Measurements from ENCODE around the gene CELA3A.
"Not testable (repeated sequence)": the region's sequence is repeated elsewhere in the genome, so short reads cannot be mapped to it uniquely, and the experiment has no call there.

The CELA3A gene

GRCh38 chr1:22001409-22001808, at the start of gene CELA3A:
Gene CELA3A, plus strand, starts transcription at chr1:22001657. Its CDS starts 18 bp downstream, at chr1:22001675.
- Histone ChIP-seq H3K9ac (ENCODE audit: low read length) (no peak within 1 kb of the TSS), H3K36me3 (ENCODE audit: control insufficient read depth, low read depth, low read length) (no peaks in the 10 kb centered on the region), H3K4me1 (ENCODE audit: control insufficient read depth, low read depth, low read length) (peaks cover 3% of the 10 kb centered on the region), H3K27ac (ENCODE audit: low read length) (no peak within 1 kb of the TSS), H3K27me3 (ENCODE audit: control insufficient read depth, insufficient read depth, low read length) (no peaks in the 10 kb centered on the region), H3K9me3 (ENCODE audit: control insufficient read depth, low read depth, low read length) (no peaks in the 10 kb centered on the region), H3K4me3 (ENCODE audit: low read length) (no peak within 1 kb of the TSS)

GRCh38 chr1:21952786-21953520, 48.5 kb upstream of the CELA3A start:
- peaks cover 19% of the 10 kb centered on the region for H3K4me1 ChIP-seq (ENCODE audit: control insufficient read depth, low read depth, low read length)
- no peak overlapping the region for H3K9ac ChIP-seq (ENCODE audit: low read length)
- H3K9me3 ChIP-seq (ENCODE audit: control insufficient read depth, low read depth, low read length) = no peaks in the 10 kb centered on the region
- no peaks in the 10 kb centered on the region for H3K36me3 ChIP-seq (ENCODE audit: control insufficient read depth, low read depth, low read length)
- no peak overlapping the region for H3K4me3 ChIP-seq (ENCODE audit: low read length)
- H3K27me3 ChIP-seq (ENCODE audit: control insufficient read depth, insufficient read depth, low read length) = no peaks in the 10 kb centered on the region
- H3K27ac ChIP-seq (ENCODE audit: low read length) = no peak overlapping the region

DNA sequence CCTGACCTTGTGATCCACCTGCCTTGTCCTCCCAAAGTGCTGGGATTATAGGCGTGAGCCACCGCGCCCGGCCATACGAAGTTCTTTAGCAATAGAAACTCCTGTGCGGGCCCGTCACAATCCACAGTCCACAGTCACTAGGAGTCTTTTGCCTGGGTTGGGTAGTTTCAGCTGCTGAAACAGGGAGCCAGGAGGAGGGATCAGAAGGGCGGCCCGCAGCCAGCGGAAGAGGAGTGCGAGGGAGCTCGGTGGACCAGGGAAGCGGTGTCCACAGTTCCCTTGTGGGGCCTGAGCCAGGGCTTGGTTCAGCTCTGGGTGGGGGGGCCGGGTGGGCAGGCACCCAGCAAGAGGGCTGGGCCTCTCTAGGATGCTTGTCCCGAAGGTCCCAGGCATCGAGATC, 46.4 kb upstream of the CELA3A start:
- no peaks in the 10 kb centered on the region for H3K36me3 ChIP-seq (ENCODE audit: control insufficient read depth, low read depth, low read length)
- no peak overlapping the region for H3K9ac ChIP-seq (ENCODE audit: low read length)
- H3K4me3 ChIP-seq (ENCODE audit: low read length) = no peak overlapping the region
- H3K9me3 ChIP-seq (ENCODE audit: control insufficient read depth, low read depth, low read length) = no peaks in the 10 kb centered on the region
- H3K4me1 ChIP-seq (ENCODE audit: control insufficient read depth, low read depth, low read length) = peaks cover 19% of the 10 kb centered on the region
- no peaks in the 10 kb centered on the region for H3K27me3 ChIP-seq (ENCODE audit: control insufficient read depth, insufficient read depth, low read length)
- H3K27ac ChIP-seq (ENCODE audit: low read length) = no peak overlapping the region

DNA sequence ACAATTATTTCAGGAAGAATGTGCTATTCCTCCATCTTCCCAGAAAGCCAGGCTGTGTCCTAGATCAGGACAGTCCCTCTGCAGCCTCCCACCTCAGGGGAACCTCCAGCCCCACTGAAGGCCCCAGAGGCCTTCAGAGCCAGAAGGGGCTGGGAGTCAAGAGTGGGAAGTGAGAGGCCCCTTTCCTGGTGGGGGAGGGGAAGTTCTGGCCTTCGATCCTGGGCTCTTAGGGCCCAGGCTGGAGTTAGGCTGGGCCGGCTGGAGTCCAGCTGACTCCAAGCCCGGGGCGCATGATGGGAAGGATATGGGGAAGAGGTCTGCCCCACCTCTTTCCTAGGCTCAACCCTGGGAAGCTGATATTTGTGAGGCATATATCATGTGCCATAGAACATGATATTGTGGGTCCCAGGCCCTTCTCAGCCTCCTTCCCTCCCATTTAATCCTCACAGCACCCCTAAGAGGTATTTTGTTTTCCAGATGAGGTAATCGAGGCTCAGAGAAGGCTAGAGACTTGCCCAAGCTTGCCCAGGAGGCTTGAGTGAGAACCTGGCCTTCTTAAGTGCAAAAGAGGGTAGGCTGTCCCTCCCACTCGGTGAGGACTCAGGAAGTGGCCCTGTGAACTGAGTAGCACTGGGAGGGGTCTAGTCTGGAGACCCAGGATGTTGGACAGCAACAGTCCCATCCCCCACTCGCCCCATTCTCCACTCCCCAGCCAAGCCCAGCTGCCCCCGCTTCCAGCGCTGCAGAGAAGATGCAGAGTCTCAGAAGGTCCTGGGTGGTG, 45.8 kb upstream of the CELA3A start:
- Histone ChIP-seq H3K4me1 (ENCODE audit: control insufficient read depth, low read depth, low read length) (peaks cover 19% of the 10 kb centered on the region), H3K4me3 (ENCODE audit: low read length) (no peak overlapping the region), H3K36me3 (ENCODE audit: control insufficient read depth, low read depth, low read length) (no peaks in the 10 kb centered on the region), H3K9ac (ENCODE audit: low read length) (no peak overlapping the region), H3K27ac (ENCODE audit: low read length) (no peak overlapping the region), H3K9me3 (ENCODE audit: control insufficient read depth, low read depth, low read length) (no peaks in the 10 kb centered on the region), H3K27me3 (ENCODE audit: control insufficient read depth, insufficient read depth, low read length) (no peaks in the 10 kb centered on the region)

DNA sequence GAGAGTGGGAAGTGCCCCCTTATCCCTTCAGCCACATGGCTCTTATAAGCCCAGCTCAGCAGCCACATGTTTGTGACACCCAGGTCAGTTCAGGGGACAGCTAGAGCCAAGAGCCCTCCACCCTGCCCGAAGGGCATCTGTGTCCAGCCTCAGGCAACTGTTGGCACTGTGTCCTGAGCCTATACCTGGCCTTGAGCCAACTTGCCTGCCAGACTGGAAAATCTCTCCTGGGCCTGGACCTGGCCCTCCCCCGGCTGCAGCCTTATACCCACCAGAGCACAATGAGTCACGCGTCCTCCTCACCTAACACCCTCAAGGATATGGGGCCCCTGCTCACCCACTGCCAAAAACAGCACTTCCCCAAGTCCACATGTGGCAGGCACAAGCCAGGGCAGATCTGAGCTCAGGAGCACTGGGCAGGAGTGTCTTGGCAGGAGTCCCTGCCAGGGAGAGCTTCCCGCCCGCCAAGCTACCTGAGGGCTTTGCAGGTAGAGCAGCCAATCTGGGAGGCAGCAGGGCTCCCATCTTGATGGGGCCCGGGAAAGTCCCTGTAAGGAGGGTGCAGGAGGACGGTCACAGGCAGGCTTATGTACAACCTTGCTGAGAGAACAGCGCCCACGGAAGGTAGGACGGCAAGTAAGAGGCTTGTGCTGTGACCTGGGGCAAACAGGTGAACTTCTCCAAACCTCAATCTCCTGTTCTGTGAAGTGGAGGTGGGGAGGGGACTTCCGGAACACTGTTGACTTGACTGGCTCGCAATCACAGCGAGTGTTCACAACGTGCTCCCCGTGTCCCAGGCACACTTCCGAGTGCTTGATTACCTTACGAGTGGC, 44.5 kb upstream of the CELA3A start:
- Histone ChIP-seq H3K27me3 (ENCODE audit: control insufficient read depth, insufficient read depth, low read length) (no peaks in the 10 kb centered on the region), H3K36me3 (ENCODE audit: control insufficient read depth, low read depth, low read length) (no peaks in the 10 kb centered on the region), H3K4me1 (ENCODE audit: control insufficient read depth, low read depth, low read length) (peaks cover 19% of the 10 kb centered on the region), H3K27ac (ENCODE audit: low read length) (no peak overlapping the region), H3K9me3 (ENCODE audit: control insufficient read depth, low read depth, low read length) (no peaks in the 10 kb centered on the region), H3K9ac (ENCODE audit: low read length) (no peak overlapping the region), H3K4me3 (ENCODE audit: low read length) (no peak overlapping the region)

GRCh38 chr1:21961337-21961736, 40.1 kb upstream of the CELA3A start:
- H3K4me3 ChIP-seq (ENCODE audit: low read length) = no peak overlapping the region
- H3K4me1 ChIP-seq (ENCODE audit: control insufficient read depth, low read depth, low read length) = peaks cover 16% of the 10 kb centered on the region
- no peaks in the 10 kb centered on the region for H3K27me3 ChIP-seq (ENCODE audit: control insufficient read depth, insufficient read depth, low read length)
- H3K36me3 ChIP-seq (ENCODE audit: control insufficient read depth, low read depth, low read length) = no peaks in the 10 kb centered on the region
- no peak overlapping the region for H3K9ac ChIP-seq (ENCODE audit: low read length)
- H3K27ac ChIP-seq (ENCODE audit: low read length) = no peak overlapping the region
- H3K9me3 ChIP-seq (ENCODE audit: control insufficient read depth, low read depth, low read length) = no peaks in the 10 kb centered on the region

DNA sequence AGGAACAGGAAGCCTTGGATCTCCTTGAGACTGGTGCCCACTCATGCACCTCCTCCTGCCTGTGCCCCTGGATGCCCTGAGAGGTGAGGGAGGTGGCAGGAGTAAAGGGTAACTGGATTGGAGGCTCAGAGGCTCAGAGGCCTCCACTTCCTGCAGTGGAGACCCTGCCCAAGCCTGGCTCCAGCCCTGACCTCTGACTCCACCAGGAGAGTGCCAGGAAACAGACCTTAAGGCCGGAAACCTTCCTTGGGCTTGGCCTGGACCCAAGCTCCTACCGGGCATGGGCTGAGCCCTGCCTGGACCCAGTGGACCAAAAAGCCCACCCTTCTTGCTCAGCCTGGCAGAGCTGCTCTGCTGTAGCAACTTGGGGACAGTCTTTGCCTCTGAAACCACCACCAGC, 39.7 kb upstream of the CELA3A start:
- Histone ChIP-seq H3K27ac (ENCODE audit: low read length) (no peak overlapping the region), H3K9ac (ENCODE audit: low read length) (no peak overlapping the region)

GRCh38 chr1:21963477-21964217, 37.8 kb upstream of the CELA3A start:
- Histone ChIP-seq H3K4me3 (ENCODE audit: low read length) (no peak overlapping the region), H3K9me3 (ENCODE audit: control insufficient read depth, low read depth, low read length) (no peaks in the 10 kb centered on the region), H3K9ac (ENCODE audit: low read length) (no peak overlapping the region), H3K27ac (ENCODE audit: low read length) (no peak overlapping the region), H3K4me1 (ENCODE audit: control insufficient read depth, low read depth, low read length) (peaks cover 7% of the 10 kb centered on the region), H3K36me3 (ENCODE audit: control insufficient read depth, low read depth, low read length) (no peaks in the 10 kb centered on the region), H3K27me3 (ENCODE audit: control insufficient read depth, insufficient read depth, low read length) (no peaks in the 10 kb centered on the region)

More for the DNA sequence above, 39.7 kb upstream of the CELA3A start:
- no peaks in the 10 kb centered on the region for H3K27me3 ChIP-seq (ENCODE audit: control insufficient read depth, insufficient read depth, low read length)
- H3K36me3 ChIP-seq (ENCODE audit: control insufficient read depth, low read depth, low read length) = no peaks in the 10 kb centered on the region
- peaks cover 12% of the 10 kb centered on the region for H3K4me1 ChIP-seq (ENCODE audit: control insufficient read depth, low read depth, low read length)
- H3K9me3 ChIP-seq (ENCODE audit: control insufficient read depth, low read depth, low read length) = no peaks in the 10 kb centered on the region
- no peak overlapping the region for H3K4me3 ChIP-seq (ENCODE audit: low read length)

- H3K36me3 ChIP-seq (ENCODE audit: control insufficient read depth, low read depth, low read length) = no peaks in the 10 kb centered on the region
- H3K27me3 ChIP-seq (ENCODE audit: control insufficient read depth, insufficient read depth, low read length) = no peaks in the 10 kb centered on the region
- no peak overlapping the region for H3K9ac ChIP-seq (ENCODE audit: low read length)
- no peak overlapping the region for H3K27ac ChIP-seq (ENCODE audit: low read length)
- no peak overlapping the region for H3K4me3 ChIP-seq (ENCODE audit: low read length)
- H3K4me1 ChIP-seq (ENCODE audit: control insufficient read depth, low read depth, low read length) = peaks cover 7% of the 10 kb centered on the region
- no peaks in the 10 kb centered on the region for H3K9me3 ChIP-seq (ENCODE audit: control insufficient read depth, low read depth, low read length)
These were observed 35.0 kb upstream of the CELA3A start for GRCh38 chr1:21966247-21967000.

DNA sequence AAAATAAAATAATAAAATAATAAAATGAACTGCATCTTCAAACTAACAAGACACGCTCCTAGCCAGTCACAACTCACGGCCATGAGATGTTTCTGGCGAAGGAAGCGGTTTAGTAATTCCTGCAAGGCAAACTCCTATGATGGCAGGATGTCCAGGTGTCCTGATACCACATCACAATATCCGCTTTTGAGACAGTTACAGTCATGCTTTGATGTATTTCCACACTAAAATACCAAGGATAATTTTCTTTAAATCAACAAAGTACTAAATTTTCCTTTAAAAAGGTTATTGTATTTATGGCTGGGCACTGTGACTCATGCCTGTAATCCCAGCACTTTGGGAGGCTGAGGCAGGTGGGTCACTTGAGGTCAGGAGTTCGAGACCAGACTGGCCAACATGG, 34.2 kb upstream of the CELA3A start:
- H3K27ac ChIP-seq (ENCODE audit: low read length); H3K9me3 ChIP-seq (ENCODE audit: control insufficient read depth, low read depth, low read length); H3K27me3 ChIP-seq (ENCODE audit: control insufficient read depth, insufficient read depth, low read length); H3K4me3 ChIP-seq (ENCODE audit: low read length); H3K4me1 ChIP-seq (ENCODE audit: control insufficient read depth, low read depth, low read length); H3K36me3 ChIP-seq (ENCODE audit: control insufficient read depth, low read depth, low read length); H3K9ac ChIP-seq (ENCODE audit: low read length): not testable (repeated sequence)
